HG03175 (cell line): ENCODE measurements around the gene LRMDA.

ENCODE experiments used
- ATAC-seq: cut with Tn5 transposase; IDR thresholded peaks from one replicate; pipeline ENCODE4 v1.9.1; 2021; ENCODE audit warnings: mild to moderate bottlenecking, moderate library complexity; ENCODE audit not compliant: unreplicated experiment

LRMDA gene

DNA sequence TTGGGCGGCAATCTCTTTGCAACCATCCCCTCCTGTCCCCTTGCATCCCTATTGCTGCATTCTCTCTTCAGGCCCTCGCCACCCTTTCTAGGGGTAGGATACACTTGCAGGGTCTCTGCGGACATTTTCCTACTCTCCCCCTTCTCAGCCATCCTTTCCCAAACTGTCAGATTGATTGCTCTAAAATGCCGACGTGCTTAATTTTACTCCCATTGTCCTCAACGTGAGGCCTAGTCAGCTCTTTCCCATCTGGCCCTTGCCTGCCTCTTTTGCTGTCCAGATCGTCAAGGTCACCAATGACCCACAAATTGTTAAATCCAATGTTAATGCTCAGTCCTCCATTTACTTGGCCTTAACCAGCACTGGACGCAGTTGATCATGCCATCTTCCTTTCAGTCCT is 12.7 kb upstream of the LRMDA start:
- no peak for ATAC-seq

- ATAC-seq: no peak
Measured at GRCh38 chr10:75422913-75423312, 8.5 kb upstream of the LRMDA start.

GRCh38 chr10:75424571-75424970 is 6.9 kb upstream of the LRMDA start:
- ATAC-seq: no peak

DNA sequence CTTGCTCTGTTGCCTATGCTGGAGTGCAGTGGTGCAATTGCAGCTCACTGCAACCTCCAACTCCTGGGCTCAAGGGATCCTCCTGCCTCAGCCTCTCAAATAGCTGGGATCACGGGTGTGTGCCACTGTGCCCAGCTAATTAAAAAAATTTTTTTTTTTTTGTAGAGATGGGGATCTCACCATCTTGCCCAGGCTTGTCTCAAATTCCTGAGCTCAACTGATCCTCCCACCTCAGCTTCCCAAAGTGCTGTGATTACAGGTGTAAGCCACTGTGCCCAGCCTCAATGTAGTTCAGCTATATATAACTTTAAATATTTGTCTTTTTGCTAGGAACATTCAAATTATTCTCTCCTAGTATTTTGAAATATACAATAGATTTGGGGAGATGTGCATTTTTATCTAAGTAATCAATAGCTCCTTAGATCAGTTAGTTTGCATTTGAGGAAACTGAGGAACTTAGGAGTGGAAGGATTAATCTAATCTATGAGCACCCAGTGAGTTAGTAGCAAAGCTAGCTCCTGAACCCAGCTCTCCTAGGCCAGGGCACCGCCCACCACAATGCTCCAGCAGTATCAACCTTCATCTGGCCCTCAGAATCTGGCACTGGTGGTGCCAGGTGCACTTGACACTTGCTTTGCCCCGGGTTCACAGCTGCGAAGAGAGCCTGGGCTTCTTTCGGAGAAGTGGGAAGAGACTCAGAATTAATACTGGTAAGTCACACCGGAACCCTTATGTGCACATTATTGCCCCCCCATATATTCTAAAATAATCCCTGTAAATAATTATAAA is 5.9 kb upstream of the LRMDA start:
- ATAC-seq: no peak

GRCh38 chr10:75426880-75427279 is 4.5 kb upstream of the LRMDA start:
- ATAC-seq: no peak

DNA sequence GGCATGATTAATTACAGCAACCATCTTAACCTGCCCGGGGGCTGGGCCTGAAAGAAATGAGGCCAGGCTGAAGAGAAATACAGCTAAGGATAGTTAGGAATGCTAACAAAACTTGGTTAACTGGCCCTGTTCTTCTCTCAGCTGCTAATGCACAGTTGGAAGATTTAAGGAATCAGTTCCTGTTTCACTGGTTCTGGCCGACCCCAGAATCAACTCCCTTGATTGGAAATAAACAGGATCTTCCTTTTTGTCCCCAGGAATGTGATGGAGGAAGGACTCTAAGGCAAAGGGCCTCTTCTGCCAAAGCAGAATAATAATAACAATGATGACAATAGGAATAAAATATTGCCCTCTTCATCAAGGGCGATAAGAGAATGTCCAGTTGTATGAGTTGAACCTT is 3.5 kb upstream of the LRMDA start:
- ATAC-seq: no peak

GRCh38 chr10:75428434-75429158 is 2.8 kb upstream of the LRMDA start:
- no peak for ATAC-seq

GRCh38 chr10:75429159-75429827 is 2.1 kb upstream of the LRMDA start:
- ATAC-seq: no peak

DNA sequence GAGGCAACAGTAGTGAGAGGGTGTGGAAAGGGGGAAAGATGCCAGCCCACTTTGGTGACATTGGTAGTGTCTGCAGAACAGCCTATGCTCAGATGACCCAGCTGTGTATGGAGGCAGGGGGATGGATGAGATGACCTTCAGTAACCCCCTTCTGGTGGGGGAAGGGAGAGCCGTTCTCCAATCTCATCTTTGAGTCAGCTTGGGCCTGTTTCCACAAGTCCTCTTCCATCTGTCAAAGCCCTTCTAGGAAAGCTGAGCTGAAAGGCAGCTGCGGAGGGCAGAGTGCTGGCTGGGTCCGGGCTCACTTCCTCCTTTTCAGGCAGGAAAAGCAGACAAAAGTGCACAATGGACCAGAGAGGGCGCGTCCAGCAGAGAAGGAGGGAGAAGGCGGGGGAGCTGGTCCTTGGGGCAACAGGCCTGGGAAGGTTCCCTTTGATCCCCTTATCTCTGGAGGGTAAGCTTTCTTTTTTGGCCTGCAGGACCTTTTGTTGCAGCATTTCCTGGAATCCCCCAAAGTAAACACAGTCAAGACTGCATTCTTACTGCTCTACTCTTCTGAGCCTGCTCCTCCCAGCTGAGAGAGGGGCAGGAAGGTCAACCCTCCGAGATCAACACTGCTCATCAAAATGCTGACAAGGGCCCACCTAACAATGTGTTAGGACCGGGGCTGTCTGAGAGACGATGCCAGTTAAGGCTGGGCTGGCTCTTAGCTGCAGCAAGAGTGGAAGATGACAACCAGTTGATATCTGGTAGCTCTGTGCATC is 1.2 kb upstream of the LRMDA start:
- no peak for ATAC-seq

DNA sequence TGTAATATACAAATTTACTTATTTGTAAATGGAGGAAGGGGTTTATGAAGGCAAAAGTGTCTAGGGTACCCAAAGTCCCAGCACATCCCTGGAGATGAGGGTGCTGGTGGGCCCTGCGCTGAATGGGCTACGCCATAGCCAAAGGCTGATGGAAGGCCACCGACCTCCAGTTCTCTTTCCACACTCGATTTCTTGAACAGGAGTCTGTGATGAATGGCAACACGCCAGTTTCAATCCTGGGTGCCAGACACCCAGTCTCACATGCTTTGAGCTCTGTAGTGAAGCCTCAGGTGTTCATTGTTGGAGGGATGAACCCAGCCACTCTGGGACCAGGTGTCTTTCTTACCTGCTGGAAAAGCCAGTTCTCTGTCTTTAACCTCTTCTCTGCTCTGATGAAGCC is 752 bp downstream of the LRMDA start:
- ATAC-seq: no peak

DNA sequence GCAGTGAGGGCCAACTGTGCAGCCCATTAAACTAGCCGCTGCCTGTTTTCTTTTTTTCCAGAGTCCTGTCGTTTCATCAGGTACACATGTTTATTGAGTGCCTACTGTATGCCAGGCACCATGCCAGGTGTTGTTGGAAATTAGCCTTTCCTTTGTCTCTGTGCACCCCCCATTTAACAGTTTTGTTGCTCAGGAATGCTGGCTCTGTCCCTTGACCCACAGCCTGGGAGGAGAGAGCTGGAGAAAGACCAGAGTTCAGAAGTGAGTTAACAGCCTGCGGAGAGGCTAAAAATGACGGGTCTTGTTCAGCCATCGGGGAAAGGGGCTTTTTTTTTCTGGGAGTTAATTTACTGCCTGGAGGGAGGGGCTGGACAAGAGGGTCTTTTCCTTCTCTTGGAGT is 1.3 kb downstream of the LRMDA start:
- no peak for ATAC-seq

DNA sequence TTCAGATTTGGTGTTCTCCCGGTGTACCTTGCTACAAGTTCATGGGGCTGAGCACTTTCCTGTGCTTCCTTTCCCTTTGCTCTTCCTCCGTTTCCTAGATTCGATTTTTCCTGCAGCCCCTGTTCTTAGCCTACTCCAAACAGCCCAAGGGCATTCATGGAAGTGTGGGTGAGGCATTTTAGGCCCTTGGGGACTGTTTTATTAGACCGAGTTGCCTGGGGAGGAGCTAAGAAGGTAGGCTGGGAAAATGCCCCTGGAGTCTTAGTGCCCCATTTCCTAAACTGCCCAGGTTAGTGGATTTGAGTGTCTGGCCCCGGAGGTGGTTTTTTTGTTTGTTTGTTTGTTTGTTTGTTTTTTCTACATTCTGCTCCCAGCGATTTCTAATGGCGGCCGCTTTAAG is 1.8 kb downstream of the LRMDA start:
- ATAC-seq: no peak

- no peak for ATAC-seq
Measured at GRCh38 chr10:75434291-75434690, 2.9 kb downstream of the LRMDA start.

DNA sequence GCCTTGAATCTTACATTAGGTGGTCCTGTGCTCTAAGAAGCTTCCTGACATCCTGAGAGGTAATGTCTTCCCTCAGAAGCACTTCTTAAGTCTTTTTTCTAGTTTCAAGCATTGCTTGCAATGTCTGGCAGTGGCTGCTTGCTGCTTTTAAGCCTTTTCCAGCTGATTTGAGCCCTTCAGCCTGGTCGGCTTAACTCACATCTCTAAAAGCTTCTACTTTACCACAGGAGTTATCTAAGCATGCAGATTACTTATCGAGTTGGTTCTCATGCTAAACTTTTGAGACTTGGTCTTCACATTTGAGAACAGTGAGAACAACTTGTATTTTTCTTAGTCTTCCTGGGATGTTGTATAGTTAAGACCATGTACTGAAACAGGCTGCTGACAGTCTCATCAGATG is 3.9 kb downstream of the LRMDA start:
- no peak for ATAC-seq

DNA sequence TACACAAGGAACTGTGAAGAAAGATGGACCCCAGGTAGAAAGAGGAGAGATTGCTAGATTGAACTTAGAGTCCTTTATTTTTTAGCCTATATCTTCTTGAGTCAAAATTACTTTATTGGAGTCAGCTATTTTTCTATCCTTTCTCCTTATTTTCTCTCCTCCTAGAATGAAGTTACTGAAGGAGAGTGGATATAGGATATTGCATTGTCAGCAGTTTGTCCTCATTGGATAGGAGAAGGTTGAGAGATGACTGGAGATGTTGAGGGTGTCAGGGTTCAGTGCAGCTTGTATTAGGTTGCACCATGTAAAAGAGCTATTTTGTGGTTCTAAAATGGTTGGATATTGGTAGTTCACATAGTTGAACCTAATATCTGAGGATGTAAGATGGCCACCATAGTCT is 5.5 kb downstream of the LRMDA start:
- ATAC-seq: no peak

GRCh38 chr10:75437693-75438092 is 6.3 kb downstream of the LRMDA start:
- no peak for ATAC-seq

- no peak for ATAC-seq
Measured at GRCh38 chr10:75438275-75438674, 6.9 kb downstream of the LRMDA start.

GRCh38 chr10:75439811-75440210 is 8.4 kb downstream of the LRMDA start:
- ATAC-seq: no peak

DNA sequence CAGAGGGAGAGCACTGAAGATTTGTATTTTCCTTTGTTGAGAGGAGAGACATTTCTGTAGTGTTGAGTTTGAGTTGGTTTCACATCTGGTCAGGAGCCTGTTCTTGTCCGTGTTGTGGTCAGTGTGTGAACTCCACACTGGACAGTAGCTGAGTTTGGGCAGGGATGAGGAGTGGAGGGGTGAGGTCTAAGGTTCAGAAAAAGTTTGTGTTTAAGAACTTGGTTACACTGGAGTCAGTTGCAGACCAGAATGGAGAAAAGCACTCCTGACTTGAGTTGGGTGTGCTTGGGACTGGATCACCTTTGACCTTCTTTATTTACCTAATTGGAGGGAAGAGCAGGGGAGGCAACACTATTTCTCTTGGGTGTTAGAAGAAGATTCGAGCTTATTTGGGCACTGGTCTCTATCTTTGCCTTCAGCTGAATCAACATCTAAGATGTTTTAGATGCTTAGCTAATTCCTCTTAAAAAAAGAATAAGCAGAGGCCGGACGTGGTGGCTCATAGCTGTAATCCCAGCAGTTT is 8.9 kb downstream of the LRMDA start:
- no peak for ATAC-seq

DNA sequence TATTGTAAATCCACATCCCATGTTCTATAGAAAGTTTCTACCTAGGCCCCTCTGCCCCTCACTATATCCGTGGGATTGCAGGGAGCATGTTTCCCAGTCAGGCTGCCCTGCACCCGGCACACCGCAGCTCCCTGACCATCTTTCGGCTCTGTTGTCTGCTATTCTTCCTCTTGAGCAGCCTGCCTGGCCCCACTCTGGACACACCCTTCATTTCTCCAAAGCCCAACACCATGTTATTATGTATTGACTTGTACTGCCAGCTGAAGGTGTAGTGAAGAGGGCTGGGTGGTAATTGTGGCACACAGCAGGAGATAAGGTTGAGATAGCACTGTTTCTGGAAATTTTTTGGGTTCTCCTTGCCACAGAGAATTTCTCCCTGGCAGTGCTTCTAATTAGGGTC is 9.8 kb downstream of the LRMDA start:
- no peak for ATAC-seq

DNA sequence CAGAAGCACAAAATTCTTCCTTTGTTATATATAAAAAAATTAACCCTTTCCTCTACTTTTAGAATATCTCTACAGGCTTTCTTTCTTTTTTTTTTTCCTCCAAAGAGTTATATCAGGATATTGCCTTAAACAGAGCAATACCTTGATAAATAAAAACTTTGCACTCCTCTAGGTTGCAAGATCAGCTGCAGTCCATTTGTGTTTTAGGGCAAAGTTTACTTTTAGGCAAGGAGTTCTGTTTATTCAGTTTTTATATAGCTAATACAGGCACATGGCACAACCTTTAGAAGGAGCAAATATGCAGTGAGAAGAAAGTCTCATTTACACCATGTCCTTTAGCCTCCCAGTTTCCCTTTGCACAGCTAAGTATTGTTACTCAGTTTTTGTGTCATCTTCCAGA is 10.3 kb downstream of the LRMDA start:
- ATAC-seq: no peak
